Colonic mucosa (tissue), 4 donors: Measurements from ENCODE around the gene C6orf62. TPM values are rescaled to one million over a fixed set of nuclear protein-coding genes. Genes with fewer than 3 reads are reported as not detected.
"Not testable (repeated sequence)": the region's sequence is repeated elsewhere in the genome, so short reads cannot be mapped to it uniquely, and the experiment has no call there.

Source experiments
- DNase-seq: peaks from one replicate; pipeline ENCODE4 v3.0.0-alpha.2; 2020
- H3K27ac ChIP-seq: fragments of 200-600 bp; one replicate; pipeline ENCODE4 v1.8.0; 2021
- H3K27me3 ChIP-seq: fragments of 200-600 bp; one replicate; pipeline ENCODE4 v1.8.0; 2021
- H3K36me3 ChIP-seq: fragments of 200-600 bp; one replicate; pipeline ENCODE4 v1.8.0; 2021
- H3K4me1 ChIP-seq: fragments of 200-600 bp; one replicate; pipeline ENCODE4 v1.8.0; 2021; ENCODE audit warnings: mild to moderate bottlenecking
- H3K4me3 ChIP-seq: fragments of 200-600 bp; one replicate; pipeline ENCODE4 v1.8.0; 2021
- H3K9ac ChIP-seq, 2 donors: one replicate each; pipeline ENCODE4 v1.7.0; 2013; ENCODE audit warnings: control low read depth in 2 of 2, low read depth in 2 of 2, low read length in 2 of 2
- H3K9me3 ChIP-seq: fragments of 200-600 bp; one replicate; pipeline ENCODE4 v1.8.0; 2021
- CTCF ChIP-seq: fragments of 200-600 bp; IDR thresholded peaks from one replicate; pipeline ENCODE4 v1.8.0; 2022; ENCODE audit warnings: antibody characterized with exemption, mild to moderate bottlenecking
- intact Hi-C: fragments of 100-400 bp; cut with DNase I; formaldehyde crosslinking; loops from one replicate; pipeline ENCODE4 v1.14.1; 2022
- total RNA-seq, 2 donors: library from RNA; stranded (reverse); fragmentation: NEBNext Ultra II Directional in 1 of 2; extraction: Animal tissue kit (Norgen Biotek cat#: 25700) in 1 of 2; gene quantifications; one replicate each; pipeline ENCODE4 v1.2.1, GENCODE V29; 2021
- donor health status: healthy.
- donor health status: DM: no; HTN: no; CAD: no.
- donor health status: DM: no; HTN: no; CAD: no.

C6orf62 gene
- total RNA-seq, 2 donors from 2014 or later, result 70.5 to 85.3 TPM

- DNase-seq, result no peak
- H3K9me3 ChIP-seq, result no peaks in the 10 kb centered on the region
- H3K36me3 ChIP-seq, result no peaks in the 10 kb centered on the region
- no peak overlapping the region for H3K4me3 ChIP-seq
- no peak overlapping the region for H3K27ac ChIP-seq
- no peaks in the 10 kb centered on the region for H3K4me1 ChIP-seq
- intact Hi-C loops, result loop anchor here (10.0 kb wide), 1 partner anchor 265 kb away; no protein-coding TSS in a partner anchor
- no peak overlapping the region for H3K9ac ChIP-seq
- no peaks in the 10 kb centered on the region for H3K27me3 ChIP-seq
- no peak for TF ChIP-seq CTCF
Observed at GRCh38 chr6:24699521-24700359, 19.2 kb downstream of the C6orf62 start.

GRCh38 chr6:24696097-24696496 is 22.9 kb downstream of the C6orf62 start:
- intact Hi-C loops, result loop anchor here (10.0 kb wide), 1 partner anchor 261 kb away; no protein-coding TSS in a partner anchor
- Histone ChIP-seq H3K4me3 (no peak overlapping the region), H3K27me3 (no peaks in the 10 kb centered on the region), H3K9ac (no peak overlapping the region), H3K27ac (no peak overlapping the region), H3K36me3 (no peaks in the 10 kb centered on the region), H3K4me1 (no peaks in the 10 kb centered on the region), H3K9me3 (no peaks in the 10 kb centered on the region)
- no peak for TF ChIP-seq CTCF
- DNase-seq, result no peak

GRCh38 chr6:24695635-24696034 is 23.3 kb downstream of the C6orf62 start:
- peak; percentile 33 for DNase-seq
- not testable (repeated sequence) for H3K4me1 ChIP-seq, H3K27ac ChIP-seq, H3K36me3 ChIP-seq, H3K9me3 ChIP-seq, H3K27me3 ChIP-seq, H3K9ac ChIP-seq, H3K4me3 ChIP-seq
- intact Hi-C loops, result loop anchor here (2.0 to 10.0 kb wide), 2 partner anchors 115 to 261 kb away; no protein-coding TSS in a partner anchor
- peak; percentile 31 for TF ChIP-seq CTCF

- intact Hi-C loops, result loop anchor here (2.0 to 10.0 kb wide), 2 partner anchors 113 to 259 kb away; no protein-coding TSS in a partner anchor
- no peak overlapping the region for H3K27ac ChIP-seq
Observed at GRCh38 chr6:24694198-24694597, 24.8 kb downstream of the C6orf62 start.

More at GRCh38 chr6:24694198-24694597, 24.8 kb downstream of the C6orf62 start:
- Histone ChIP-seq H3K36me3 (no peaks in the 10 kb centered on the region), H3K4me3 (no peak overlapping the region), H3K9me3 (no peaks in the 10 kb centered on the region), H3K9ac (no peak overlapping the region), H3K4me1 (no peaks in the 10 kb centered on the region), H3K27me3 (no peaks in the 10 kb centered on the region)
- no peak for DNase-seq
- no peak for TF ChIP-seq CTCF
